Esophagus muscularis mucosa (tissue), 4 donors: ENCODE results near the gene FREM3.

ENCODE experiments used
- EP300 ChIP-seq: sonication (generic); formaldehyde crosslinking; IDR thresholded peaks from one replicate; pipeline ENCODE4 v1.6.1; 2017; ENCODE audit warnings: antibody characterized with exemption
- POLR2A ChIP-seq: fragments of 450-650 bp; IDR thresholded peaks from one replicate; pipeline ENCODE4 v1.6.1; 2017; ENCODE audit warnings: antibody characterized with exemption, moderate library complexity, mild to moderate bottlenecking, low read depth
- TF ChIP-seq, protein P1 (sequence below), 3 experiments: fragments of 200-600 bp in 2 of 3; fragments of 450-650 bp in 1 of 3; sonication (generic) in 2 of 3; IDR thresholded peaks; one replicate each; pipeline ENCODE4 v1.5.1; 2017 to 2019; ENCODE audit warnings: antibody characterized with exemption in 3 of 3, mild to moderate bottlenecking in 2 of 3, moderate library complexity in 1 of 3

DNA sequence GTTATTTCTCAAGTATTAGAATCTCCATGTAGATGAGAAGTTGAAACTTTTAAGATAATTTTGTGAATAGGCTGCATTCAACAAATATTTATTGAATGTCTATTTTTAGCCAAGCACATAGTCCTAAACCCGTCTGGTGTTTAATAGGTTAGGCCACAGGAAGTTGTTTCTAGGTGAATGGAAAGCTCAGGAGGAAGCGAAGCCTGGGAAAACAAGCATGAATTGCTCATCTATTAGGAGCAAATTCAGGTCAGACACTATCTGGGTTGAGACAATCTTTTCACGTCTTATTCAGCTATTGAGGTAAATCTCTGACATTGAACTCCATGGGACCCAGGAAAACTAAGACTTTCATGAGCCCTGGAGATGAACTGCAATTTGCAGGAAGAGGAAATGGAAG lies 43.1 kb upstream of the FREM3 start:
- TF ChIP-seq, protein P1, sequence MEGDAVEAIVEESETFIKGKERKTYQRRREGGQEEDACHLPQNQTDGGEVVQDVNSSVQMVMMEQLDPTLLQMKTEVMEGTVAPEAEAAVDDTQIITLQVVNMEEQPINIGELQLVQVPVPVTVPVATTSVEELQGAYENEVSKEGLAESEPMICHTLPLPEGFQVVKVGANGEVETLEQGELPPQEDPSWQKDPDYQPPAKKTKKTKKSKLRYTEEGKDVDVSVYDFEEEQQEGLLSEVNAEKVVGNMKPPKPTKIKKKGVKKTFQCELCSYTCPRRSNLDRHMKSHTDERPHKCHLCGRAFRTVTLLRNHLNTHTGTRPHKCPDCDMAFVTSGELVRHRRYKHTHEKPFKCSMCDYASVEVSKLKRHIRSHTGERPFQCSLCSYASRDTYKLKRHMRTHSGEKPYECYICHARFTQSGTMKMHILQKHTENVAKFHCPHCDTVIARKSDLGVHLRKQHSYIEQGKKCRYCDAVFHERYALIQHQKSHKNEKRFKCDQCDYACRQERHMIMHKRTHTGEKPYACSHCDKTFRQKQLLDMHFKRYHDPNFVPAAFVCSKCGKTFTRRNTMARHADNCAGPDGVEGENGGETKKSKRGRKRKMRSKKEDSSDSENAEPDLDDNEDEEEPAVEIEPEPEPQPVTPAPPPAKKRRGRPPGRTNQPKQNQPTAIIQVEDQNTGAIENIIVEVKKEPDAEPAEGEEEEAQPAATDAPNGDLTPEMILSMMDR (IDR thresholded peaks at IDR 0.05) = no peak
- TF ChIP-seq POLR2A = no peak
- TF ChIP-seq EP300 = no peak
